SK-N-SH (cell line): ENCODE results near the gene UBTD1. TPM values are rescaled to one million over a fixed set of nuclear protein-coding genes. Genes with fewer than 3 reads are reported as not detected.
A peak's percentile ranks its signal among the peaks of the same experiment; 100 is the strongest.

Experiments
- CTCF ChIA-PET: fragments of 300-600, 350-600 bp; formaldehyde crosslinking; extraction: SDS; loops from one replicate; lab custom pipeline; 2021; lab: Yijun Ruan, JAX
- POLR2A ChIA-PET: fragments of 350-600 bp; sonication (Branson Sonifier 250); formaldehyde crosslinking; extraction: SDS; loops from one replicate; lab custom pipeline; 2020; ENCODE audit warnings: antibody characterized with exemption, inconsistent platforms; lab: Yijun Ruan, JAX
- DNase-seq: peaks from one replicate; pipeline ENCODE4 v3.0.0; 2012
- H2AFZ ChIP-seq: fragments of 200-600 bp; sonication (generic); 2 replicates; pipeline ENCODE4 v1.8.1; 2016; ENCODE audit warnings: antibody characterized with exemption, mild to moderate bottlenecking, low read depth
- H3F3A ChIP-seq: fragments of 200-600 bp; sonication (generic); replicated peaks from 2 replicates; pipeline ENCODE3; 2016; ENCODE audit warnings: antibody characterized with exemption, mild to moderate bottlenecking; ENCODE audit not compliant: insufficient read depth
- H3K27ac ChIP-seq, 2 experiments: fragments of 200-500 bp in 1 of 2; fragments of 200-600 bp in 1 of 2; sonication (Bioruptor generic) in 1 of 2; sonication (generic), shearing (Covaris generic) in 1 of 2; 2 replicates each; pipeline versions ENCODE4 v1.5.1 to v1.6.1; 2014 to 2016; ENCODE audit warnings: low read depth in 2 of 2, inconsistent platforms in 1 of 2, low read length in 1 of 2, mild to moderate bottlenecking in 1 of 2, mixed read lengths in 1 of 2
- H3K27me3 ChIP-seq: fragments of 200-600 bp; sonication (generic), shearing (Covaris generic); 2 replicates; pipeline ENCODE4 v1.6.1; 2016; ENCODE audit warnings: mixed run types; ENCODE audit not compliant: insufficient read depth
- H3K36me3 ChIP-seq, 2 experiments: fragments of 200-500 bp in 1 of 2; fragments of 200-600 bp in 1 of 2; sonication (Bioruptor generic) in 1 of 2; sonication (generic) in 1 of 2; replicated peaks in 1 of 2; 2 replicates each; pipeline versions ENCODE3 to v1.5.1; 2014 to 2016; ENCODE audit warnings: low read length in 1 of 2, mild to moderate bottlenecking in 1 of 2; ENCODE audit not compliant: insufficient read depth in 2 of 2, control insufficient read depth in 1 of 2
- H3K4me1 ChIP-seq, 2 experiments: fragments of 200-500 bp in 1 of 2; fragments of 200-600 bp in 1 of 2; sonication (Bioruptor generic) in 1 of 2; sonication (generic), shearing (Covaris generic) in 1 of 2; 2 replicates each; pipeline versions ENCODE4 v1.5.1 to v1.6.1; 2014 to 2016; ENCODE audit warnings: low read depth in 1 of 2, low read length in 1 of 2, mixed run types in 1 of 2; ENCODE audit not compliant: insufficient read depth in 2 of 2, control insufficient read depth in 1 of 2
- H3K4me2 ChIP-seq: fragments of 200-600 bp; sonication (generic), shearing (Covaris generic); 2 replicates; pipeline ENCODE4 v1.6.1; 2017; ENCODE audit warnings: mixed run types
- H3K4me3 ChIP-seq, 2 experiments: fragments of 200-500 bp in 1 of 2; fragments of 200-600 bp in 1 of 2; sonication (Bioruptor generic) in 1 of 2; sonication (generic), shearing (Covaris generic) in 1 of 2; 2 replicates each; pipeline versions ENCODE4 v1.5.1 to v1.8.1; 2014 to 2016; ENCODE audit warnings: low read depth in 2 of 2, inconsistent platforms in 1 of 2, low read length in 1 of 2, mild to moderate bottlenecking in 1 of 2, mixed read lengths in 1 of 2, moderate library complexity in 1 of 2
- H3K79me2 ChIP-seq: fragments of 200-600 bp; sonication (generic); 2 replicates; pipeline ENCODE4 v1.8.1; 2017; ENCODE audit warnings: mild to moderate bottlenecking; ENCODE audit not compliant: insufficient read depth
- H3K9ac ChIP-seq: fragments of 200-600 bp; sonication (generic); 2 replicates; pipeline ENCODE4 v1.6.1; 2017; ENCODE audit warnings: mixed run types
- H3K9me2 ChIP-seq: fragments of 200-600 bp; sonication (generic); 2 replicates; pipeline ENCODE4 v1.6.1; 2017; ENCODE audit warnings: mixed run types
- H3K9me3 ChIP-seq: fragments of 200-600 bp; sonication (generic); 2 replicates; pipeline ENCODE4 v1.6.1; 2017; ENCODE audit warnings: mixed run types, mild to moderate bottlenecking, moderate library complexity
- H4K20me1 ChIP-seq: fragments of 200-600 bp; sonication (generic); 2 replicates; pipeline ENCODE4 v1.6.1; 2017; ENCODE audit warnings: mild to moderate bottlenecking, mixed run types; ENCODE audit not compliant: insufficient read depth
- CHD2 ChIP-seq: fragments of 150-350 bp; IDR thresholded peaks from 2 replicates; pipeline ENCODE4 v1.6.1; 2018; ENCODE audit warnings: low read length; ENCODE audit not compliant: partially characterized antibody
- CTCF ChIP-seq: fragments of 200-600 bp; sonication (generic); IDR thresholded peaks from 2 replicates; pipeline ENCODE4 v1.6.1; 2017; ENCODE audit warnings: antibody characterized with exemption, mild to moderate bottlenecking, moderate library complexity
- ELF1 ChIP-seq: IDR thresholded peaks from 2 replicates; pipeline ENCODE4 v1.4.0; 2012
- EZH2phosphoT487 ChIP-seq: fragments of 200-600 bp; sonication (generic); IDR thresholded peaks from 2 replicates; pipeline ENCODE4 v1.6.1; 2017; ENCODE audit warnings: low read depth, mixed run types, mild to moderate bottlenecking, antibody characterized with exemption, moderate library complexity, borderline replicate concordance
- FOXJ3 ChIP-seq: sonication (generic); formaldehyde crosslinking; IDR thresholded peaks from 2 replicates; pipeline ENCODE4 v1.5.1; 2020; ENCODE audit warnings: mild to moderate bottlenecking, missing genetic modification reagents
- FOXM1 ChIP-seq: IDR thresholded peaks from 2 replicates; pipeline ENCODE4 v1.4.0; 2012; ENCODE audit warnings: low read depth, mild to moderate bottlenecking
- JUND ChIP-seq: IDR thresholded peaks from 2 replicates; pipeline ENCODE4 v1.4.0; 2012
- MXI1 ChIP-seq: IDR thresholded peaks from 2 replicates; pipeline ENCODE4 v1.6.1; 2012; ENCODE audit warnings: mild to moderate bottlenecking, low read depth, low read length, improper control_type of control experiment
- NRF1 ChIP-seq: IDR thresholded peaks from 2 replicates; pipeline ENCODE4 v1.6.1; 2012; ENCODE audit warnings: low read depth, mild to moderate bottlenecking, low read length
- RFX5 ChIP-seq: IDR thresholded peaks from 2 replicates; pipeline ENCODE4 v1.6.1; 2012; ENCODE audit warnings: mild to moderate bottlenecking, improper control_type of control experiment, low read length
- RXRA ChIP-seq: IDR thresholded peaks from 2 replicates; pipeline ENCODE4 v1.4.0; 2012; ENCODE audit warnings: low read depth, mild to moderate bottlenecking, borderline replicate concordance
- TAF1 ChIP-seq: IDR thresholded peaks from 2 replicates; pipeline ENCODE4 v1.6.1; 2012; ENCODE audit warnings: low read depth, mild to moderate bottlenecking, low read length, moderate library complexity, borderline replicate concordance
- TCF12 ChIP-seq: IDR thresholded peaks from 2 replicates; pipeline ENCODE4 v1.4.0; 2012
- TEAD4 ChIP-seq: IDR thresholded peaks from 2 replicates; pipeline ENCODE4 v1.4.0; 2012; ENCODE audit warnings: mild to moderate bottlenecking, borderline replicate concordance; ENCODE audit not compliant: insufficient read depth
- USF2 ChIP-seq: fragments of 150-350 bp; IDR thresholded peaks from 2 replicates; pipeline ENCODE4 v1.6.1; 2017; ENCODE audit warnings: antibody characterized with exemption, low read length, low read depth, borderline replicate concordance
- YY1 ChIP-seq: IDR thresholded peaks from 2 replicates; pipeline ENCODE4 v1.4.0; 2012; ENCODE audit warnings: low read depth, mild to moderate bottlenecking
- ZBTB33 ChIP-seq: IDR thresholded peaks from 2 replicates; pipeline ENCODE4 v1.4.0; 2012; ENCODE audit warnings: low read depth, borderline replicate concordance
- WGBS: methylation state at CpG from one replicate; pipeline ENCODE4 v1.1.6; 2017; ENCODE audit warnings: low lambda C conversion rate; 5-methylcytosine and 5-hydroxymethylcytosine counted together
- polyA plus RNA-seq, 3 experiments: library from polyadenylated mRNA; depleted of rRNA; stranded (reverse); fragments of >200 nt; gene quantifications; 2 replicates each; pipeline ENCODE4 v1.2.3, GENCODE V29; 2012
- TF ChIP-seq, protein P1 (sequence below): IDR thresholded peaks from 2 replicates; pipeline ENCODE4 v1.4.0; 2012; ENCODE audit warnings: low read depth
- TF ChIP-seq, protein P2 (sequence below): IDR thresholded peaks from 2 replicates; pipeline ENCODE4; 2012

Gene UBTD1
- polyA plus RNA-seq, 1 of the 3 experiments (the other 2 are of a cell fraction): 38.8 TPM

GRCh38 chr10:97465982-97466381 lies 32.7 kb upstream of the UBTD1 start:
- Histone ChIP-seq H3K27me3 (no peaks in the 10 kb centered on the region), H3K27ac (0 out of 4 replicates have a peak overlapping the region, but pooled peaks of 1 of the 2 experiments have one; percentile 19), H3K9me3 (no peaks in the 10 kb centered on the region), H3K79me2 (no peaks in the 10 kb centered on the region), H3K4me1 (peaks cover 0 to 4% of the 10 kb centered on the region in 2 experiments; a peak in 2 of 4 replicates), H2AFZ (no peak overlapping the region), H3K36me3 (peaks cover 63 to 69% of the 10 kb centered on the region in 2 experiments), H3K9ac (no peak overlapping the region), H3K4me3 (no peak overlapping the region), H3F3A (peaks cover 27% of the 10 kb centered on the region), H3K4me2 (no peak overlapping the region), H3K9me2 (no peaks in the 10 kb centered on the region), H4K20me1 (0 out of 2 replicates have a peak, but pooled peaks cover 7% of the 10 kb centered on the region)
- DNase-seq: no peak
- TF ChIP-seq, protein P1, sequence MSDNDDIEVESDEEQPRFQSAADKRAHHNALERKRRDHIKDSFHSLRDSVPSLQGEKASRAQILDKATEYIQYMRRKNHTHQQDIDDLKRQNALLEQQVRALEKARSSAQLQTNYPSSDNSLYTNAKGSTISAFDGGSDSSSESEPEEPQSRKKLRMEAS: no peak
- TF ChIP-seq JUND (no peak), TEAD4 (no peak), YY1 (no peak), NRF1 (no peak), EZH2phosphoT487 (no peak), ELF1 (no peak), CHD2 (no peak), RXRA (no peak), FOXJ3 (CRISPR knock-in tag) (no peak), MXI1 (no peak), ZBTB33 (no peak), FOXM1 (no peak), TCF12 (no peak), RFX5 (no peak), CTCF (no peak), TAF1 (no peak), USF2 (no peak)
- TF ChIP-seq, protein P2, sequence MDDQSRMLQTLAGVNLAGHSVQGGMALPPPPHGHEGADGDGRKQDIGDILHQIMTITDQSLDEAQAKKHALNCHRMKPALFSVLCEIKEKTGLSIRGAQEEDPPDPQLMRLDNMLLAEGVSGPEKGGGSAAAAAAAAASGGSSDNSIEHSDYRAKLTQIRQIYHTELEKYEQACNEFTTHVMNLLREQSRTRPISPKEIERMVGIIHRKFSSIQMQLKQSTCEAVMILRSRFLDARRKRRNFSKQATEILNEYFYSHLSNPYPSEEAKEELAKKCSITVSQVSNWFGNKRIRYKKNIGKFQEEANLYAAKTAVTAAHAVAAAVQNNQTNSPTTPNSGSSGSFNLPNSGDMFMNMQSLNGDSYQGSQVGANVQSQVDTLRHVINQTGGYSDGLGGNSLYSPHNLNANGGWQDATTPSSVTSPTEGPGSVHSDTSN: no peak
- WGBS: 96% methylated on average over 4 of the region's 7 CpGs
- POLR2A ChIA-PET: interaction anchor here (0.6 kb wide), 1 partner anchor 12 kb away, joined by 3 read pairs; no protein-coding TSS in a partner anchor
- CTCF ChIA-PET: interaction anchor here (1.7 to 8.7 kb wide), 4 partner anchors 9 to 106 kb away, joined by 7 to 132 read pairs (median 9); partner anchors contain the start of gene ANKRD2
